Measurements from ENCODE around the gene SH3BP4. TPM values are rescaled to one million over a fixed set of nuclear protein-coding genes. Genes with fewer than 3 reads are reported as not detected.

SH3BP4 gene
- polyA plus RNA-seq, 2 of the 4 experiments (the other 2 are of a cell fraction): 22.6 to 35.7 TPM

DNA sequence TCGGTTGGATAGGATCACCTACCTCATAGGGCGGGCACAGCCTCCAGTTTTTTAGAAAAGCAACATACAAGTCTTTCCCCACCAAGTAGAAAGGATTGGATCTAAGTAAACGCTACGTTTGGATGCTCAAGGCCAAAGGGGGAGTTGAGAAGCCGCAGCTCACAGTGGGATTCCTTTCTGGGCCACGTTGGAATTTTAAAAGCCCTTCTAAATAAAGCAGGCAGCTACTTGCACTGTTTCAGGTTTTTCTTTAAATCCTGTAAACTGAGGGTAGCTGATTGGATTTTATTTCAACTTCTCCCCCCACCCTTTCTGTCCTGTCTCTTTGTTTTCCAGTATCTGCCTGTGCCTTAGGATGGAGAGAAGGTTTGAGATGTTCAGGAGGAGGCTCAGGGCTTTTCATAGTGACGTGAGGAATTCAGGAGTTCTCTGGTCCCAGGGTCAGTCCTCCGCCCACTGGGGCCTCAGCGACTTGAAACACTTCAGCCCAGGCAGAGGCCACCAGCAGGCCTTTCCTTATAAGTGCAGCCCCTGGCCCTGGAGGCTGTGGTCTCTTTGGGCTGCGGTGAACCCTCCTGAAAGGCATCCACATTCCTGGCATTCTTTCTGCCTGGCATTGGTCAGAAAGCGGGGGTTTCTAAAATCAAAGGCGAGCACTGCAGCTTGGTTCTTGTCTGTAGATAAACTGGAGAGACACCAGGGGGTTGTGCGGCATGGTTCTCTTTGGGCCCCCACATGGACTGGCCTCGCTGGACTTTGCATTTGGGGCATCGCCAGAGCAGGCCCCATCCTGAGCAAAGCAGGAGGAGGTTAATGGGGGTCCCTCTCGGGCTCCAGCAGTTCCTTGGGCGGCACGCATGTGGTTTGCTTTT is 44.5 kb downstream of the SH3BP4 start:
- TF ChIP-seq JUN (IDR thresholded peaks at IDR 0.05) (0 out of 5 replicates have a peak, but pooled peaks of 1 of the 2 experiments have one; percentile 23), HOXB5 (CRISPR knock-in tag; IDR thresholded peaks at IDR 0.05) (no peak), SMC3 (IDR thresholded peaks at IDR 0.05) (no peak), RARB (CRISPR knock-in tag; IDR thresholded peaks at IDR 0.05) (no peak), MYC (IDR thresholded peaks at IDR 0.05; ENCODE audit: borderline replicate concordance, low read length) (no peak), TP53 (CRISPR knock-in tag; IDR thresholded peaks at IDR 0.05) (no peak), MAZ (IDR thresholded peaks at IDR 0.05; ENCODE audit: borderline replicate concordance, low read depth, low read length) (no peak), GATA3 (IDR thresholded peaks at IDR 0.05; ENCODE audit: borderline replicate concordance) (peak; percentile 30; the same call in 1 of the 2 replicates), RAD21 (conservative IDR thresholded peaks at IDR 0.05 in 1 of 2, IDR thresholded peaks at IDR 0.05 in 1 of 2) (peak in 1 of 2 experiments; percentile 21; a peak in 1 of 5 replicates), CHD4 (IDR thresholded peaks at IDR 0.05; ENCODE audit: borderline replicate concordance) (no peak), EHF (CRISPR knock-in tag; IDR thresholded peaks at IDR 0.05) (no peak)
- TF ChIP-seq, protein P1, sequence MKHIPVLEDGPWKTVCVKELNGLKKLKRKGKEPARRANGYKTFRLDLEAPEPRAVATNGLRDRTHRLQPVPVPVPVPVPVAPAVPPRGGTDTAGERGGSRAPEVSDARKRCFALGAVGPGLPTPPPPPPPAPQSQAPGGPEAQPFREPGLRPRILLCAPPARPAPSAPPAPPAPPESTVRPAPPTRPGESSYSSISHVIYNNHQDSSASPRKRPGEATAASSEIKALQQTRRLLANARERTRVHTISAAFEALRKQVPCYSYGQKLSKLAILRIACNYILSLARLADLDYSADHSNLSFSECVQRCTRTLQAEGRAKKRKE (CRISPR knock-in tag; IDR thresholded peaks at IDR 0.05; ENCODE audit: low read depth): no peak
- ATAC-seq: peak; percentile 55 to 79; a peak in 4 of 6 replicates
- Histone ChIP-seq H3K4me2 (peak overlapping the region; percentile 64), H3K4me3 (no peak overlapping the region), H3K9me3 (no peaks in the 10 kb centered on the region), H3K4me1 (peaks cover 72% of the 10 kb centered on the region), H3K27ac (peak overlapping the region; percentile 80 to 87)
- POLR2A ChIA-PET: no interaction called here
- peak; percentile 47 to 59 for DNase-seq (ENCODE audit: low read depth in 1 of 2, low spot score in 1 of 2)
- WGBS (ENCODE audit: missing lambda C conversion rate): 71% methylated on average over 14 of the region's 18 CpGs
- CTCF ChIA-PET: interaction anchor here (0.6 to 1.1 kb wide), 2 partner anchors 26 to 111 kb away, joined by 3 to 4 read pairs; no protein-coding TSS in a partner anchor
- no peak for FAIRE-seq

DNA sequence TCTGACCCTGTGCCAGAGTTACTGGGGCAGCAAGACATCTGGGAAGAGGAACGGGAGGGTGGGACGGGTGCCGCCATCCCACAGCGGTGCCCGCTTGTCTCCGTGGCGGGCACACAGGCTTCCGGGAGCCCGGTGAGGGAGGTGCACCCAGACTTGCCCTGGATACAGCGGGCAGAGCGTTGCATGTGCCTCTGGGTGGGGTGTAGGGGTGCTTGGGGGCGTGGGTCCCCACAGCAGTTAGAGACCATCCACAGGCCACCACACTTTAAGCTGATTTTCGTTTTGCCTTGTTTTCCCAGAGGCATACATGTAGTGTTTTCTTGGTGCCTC is 45.1 kb downstream of the SH3BP4 start:
- H3K4me3 ChIP-seq: no peak overlapping the region
- DNase-seq (ENCODE audit: low read depth in 1 of 2, low spot score in 1 of 2) (no peak), ATAC-seq (no peak), FAIRE-seq (no peak)
- ChIA-PET CTCF (interaction anchor here (0.6 kb wide), 1 partner anchor 27 kb away, joined by 3 read pairs; no protein-coding TSS in a partner anchor), POLR2A (no interaction called here)
- 92% methylated on average over 12 of the region's 13 CpGs for WGBS (ENCODE audit: missing lambda C conversion rate)
- peak overlapping the region; percentile 64; the same call in 1 of the 3 replicates for H3K4me2 ChIP-seq
- peaks cover 78% of the 10 kb centered on the region for H3K4me1 ChIP-seq
- peak overlapping the region; percentile 80 to 87 for H3K27ac ChIP-seq
- no peaks in the 10 kb centered on the region for H3K9me3 ChIP-seq
- no peak for TF ChIP-seq RFX5 (IDR thresholded peaks at IDR 0.05)
- no peak for TF ChIP-seq EHMT2 (IDR thresholded peaks at IDR 0.05; ENCODE audit: low read depth)
- TF ChIP-seq NR3C1 (IDR thresholded peaks at IDR 0.05): no peak
- no peak for TF ChIP-seq POLR2A (IDR thresholded peaks at IDR 0.05; ENCODE audit: low read length)
- TF ChIP-seq RARB (CRISPR knock-in tag; IDR thresholded peaks at IDR 0.05): no peak
- TF ChIP-seq EP300 (IDR thresholded peaks at IDR 0.05): no peak
- TF ChIP-seq ESRRA (IDR thresholded peaks at IDR 0.05; ENCODE audit: borderline replicate concordance, low read length): no peak
- no peak for TF ChIP-seq HOXB13 (CRISPR knock-in tag; IDR thresholded peaks at IDR 0.05; ENCODE audit: low read depth)
- no peak for TF ChIP-seq NFE2L2 (conservative IDR thresholded peaks at IDR 0.05; ENCODE audit: low read length)
- no peak for TF ChIP-seq ZNF302 (CRISPR knock-in tag; IDR thresholded peaks at IDR 0.05)
- TF ChIP-seq MYC (IDR thresholded peaks at IDR 0.05; ENCODE audit: borderline replicate concordance, low read length): no peak
- TF ChIP-seq RAD21 (conservative IDR thresholded peaks at IDR 0.05 in 1 of 2, IDR thresholded peaks at IDR 0.05 in 1 of 2): no peak
- TF ChIP-seq, protein P2, sequence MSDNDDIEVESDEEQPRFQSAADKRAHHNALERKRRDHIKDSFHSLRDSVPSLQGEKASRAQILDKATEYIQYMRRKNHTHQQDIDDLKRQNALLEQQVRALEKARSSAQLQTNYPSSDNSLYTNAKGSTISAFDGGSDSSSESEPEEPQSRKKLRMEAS (IDR thresholded peaks at IDR 0.05): no peak
- TF ChIP-seq ZC3H11A (IDR thresholded peaks at IDR 0.05): no peak
- TF ChIP-seq, protein P1 (CRISPR knock-in tag; IDR thresholded peaks at IDR 0.05; ENCODE audit: low read depth): no peak
- no peak for TF ChIP-seq EHF (CRISPR knock-in tag; IDR thresholded peaks at IDR 0.05)
- TF ChIP-seq HOXB5 (CRISPR knock-in tag; IDR thresholded peaks at IDR 0.05): no peak
- no peak for TF ChIP-seq CHD2 (IDR thresholded peaks at IDR 0.05; ENCODE audit: low read length, partially characterized antibody)
- TF ChIP-seq BHLHE40 (IDR thresholded peaks at IDR 0.05; ENCODE audit: low read depth, low read length): no peak
- TF ChIP-seq MAZ (IDR thresholded peaks at IDR 0.05; ENCODE audit: borderline replicate concordance, low read depth, low read length): no peak

All from A549 (cell line).